GM12878 (cell line): ENCODE results near the gene PIK3C2B. TPM values are rescaled to one million over a fixed set of nuclear protein-coding genes. Genes with fewer than 3 reads are reported as not detected.

Source experiments
- ATAC-seq: fragments of 200-7000 bp; cut with Tn5 transposase; 3 replicates; pipeline ENCODE4 v1.9.1; 2020; ENCODE audit warnings: mild to moderate bottlenecking, moderate library complexity
- BruUV-seq: library from RNA; stranded (reverse); fragments of 400-500 nt; replicated peaks from 2 replicates; lab custom pipeline; 2021; lab: Mats Ljungman, UMichigan
- CTCF ChIA-PET: fragments of 300-600 bp; sonication (Branson Sonifier 250); formaldehyde crosslinking; extraction: SDS; loops from one replicate; lab custom pipeline; 2021; ENCODE audit warnings: inconsistent platforms; lab: Yijun Ruan, JAX
- POLR2A ChIA-PET: fragments of 350-600 bp; formaldehyde crosslinking; extraction: SDS; loops from one replicate; lab custom pipeline; 2021; ENCODE audit warnings: inconsistent platforms; lab: Charles Lee
- RAD21 ChIA-PET: fragments of 300-600 bp; sonication (Branson Sonifier 250); formaldehyde crosslinking; loops from one replicate; lab custom pipeline; 2023; ENCODE audit warnings: antibody characterized with exemption; ENCODE audit not compliant: unreplicated experiment; lab: Charles Lee
- SMC1A ChIA-PET: fragments of 300-600 bp; sonication (Branson Sonifier 250); formaldehyde crosslinking; loops from one replicate; lab custom pipeline; 2023; ENCODE audit not compliant: unreplicated experiment, uncharacterized antibody; lab: Charles Lee
- DNase-seq: peaks from one replicate; pipeline ENCODE4 v3.0.0-alpha.2; 2011; ENCODE audit warnings: low read depth, low spot score
- FAIRE-seq: peaks from 3 replicates; lab custom pipeline; 2011; peaks lifted over from hg19 to GRCh38; lab: Jason Lieb, UNC
- H2AFZ ChIP-seq: 2 replicates; pipeline ENCODE4 v1.6.0; 2011; ENCODE audit warnings: low read depth, low read length, control low read depth; ENCODE audit not compliant: control insufficient read depth
- H3K27ac ChIP-seq: 2 replicates; pipeline ENCODE4 v1.5.1; 2011; ENCODE audit warnings: control low read depth; ENCODE audit not compliant: control insufficient read depth, insufficient read depth
- H3K27me3 ChIP-seq, 2 experiments: replicated peaks in 1 of 2; 2 replicates each; pipeline versions ENCODE4 v1.6.0 to v1.6.1; 2011; ENCODE audit warnings: low read length in 1 of 2; ENCODE audit not compliant: control insufficient read depth in 2 of 2, insufficient read depth in 2 of 2
- H3K36me3 ChIP-seq, 2 experiments: 2 replicates each; pipeline ENCODE4 v1.5.1; 2011; ENCODE audit warnings: low read length in 1 of 2; ENCODE audit not compliant: control insufficient read depth in 2 of 2, insufficient read depth in 2 of 2
- H3K4me1 ChIP-seq: 2 replicates; pipeline ENCODE4 v1.6.1; 2011; ENCODE audit warnings: mild to moderate bottlenecking, low read length, moderate library complexity, mixed read lengths; ENCODE audit not compliant: control insufficient read depth, insufficient read depth
- H3K4me2 ChIP-seq: 2 replicates; pipeline ENCODE4 v1.6.0; 2011; ENCODE audit warnings: control low read depth; ENCODE audit not compliant: control insufficient read depth, insufficient read depth
- H3K4me3 ChIP-seq: fragments of 200-600 bp; sonication (generic); 2 replicates; pipeline ENCODE4 v1.5.1; 2016
- H3K79me2 ChIP-seq: 2 replicates; pipeline ENCODE4 v1.6.0; 2011; ENCODE audit warnings: low read length; ENCODE audit not compliant: control insufficient read depth, insufficient read depth
- H3K9ac ChIP-seq: 2 replicates; pipeline ENCODE4 v1.8.0; 2011; ENCODE audit warnings: low read length, control low read depth, mixed read lengths; ENCODE audit not compliant: control insufficient read depth, insufficient read depth
- H3K9me3 ChIP-seq: replicated peaks from 3 replicates; pipeline ENCODE4 v1.5.1; 2011; ENCODE audit warnings: mild to moderate bottlenecking, low read length; ENCODE audit not compliant: control insufficient read depth, insufficient read depth
- H4K20me1 ChIP-seq: 2 replicates; pipeline ENCODE4 v1.6.0; 2011; ENCODE audit not compliant: control insufficient read depth, insufficient read depth
- CHD1 ChIP-seq: IDR thresholded peaks from 2 replicates; pipeline ENCODE4 v1.6.1; 2012; ENCODE audit warnings: low read depth, low read length, improper control_type of control experiment
- CREB1 ChIP-seq: IDR thresholded peaks from 2 replicates; pipeline ENCODE4 v1.6.1; 2012; ENCODE audit warnings: low read depth, mild to moderate bottlenecking, inconsistent platforms
- ETV6 ChIP-seq, 2 experiments: fragments of 450-650 bp in 1 of 2; IDR thresholded peaks in 1 of 2; conservative IDR thresholded peaks in 1 of 2; 2 replicates each; pipeline ENCODE4 v1.6.1; 2014; ENCODE audit warnings: antibody characterized with exemption in 1 of 2, borderline replicate concordance in 1 of 2, low read depth in 1 of 2, mild to moderate bottlenecking in 1 of 2, moderate library complexity in 1 of 2
- KAT2A ChIP-seq: conservative IDR thresholded peaks from 2 replicates; pipeline ENCODE4 v1.6.1; 2011; ENCODE audit warnings: low read depth, low read length; ENCODE audit not compliant: control insufficient read depth
- RCOR1 ChIP-seq: conservative IDR thresholded peaks from 2 replicates; pipeline ENCODE4 v1.6.1; 2012; ENCODE audit warnings: low read depth, low read length, improper control_type of control experiment
- SMAD1 ChIP-seq: fragments of 450-650 bp; IDR thresholded peaks from 2 replicates; pipeline ENCODE4 v1.6.1; 2018; ENCODE audit warnings: mild to moderate bottlenecking, low read depth; ENCODE audit not compliant: partially characterized antibody
- TCF7 ChIP-seq: IDR thresholded peaks from 2 replicates; pipeline ENCODE4 v1.6.1; 2014; ENCODE audit warnings: antibody characterized with exemption, borderline replicate concordance
- WGBS: methylation state at CpG from one replicate; pipeline ENCODE4 v1.1.6; 2016; ENCODE audit warnings: low lambda C conversion rate; ENCODE audit not compliant: insufficient replicate concordance, insufficient coverage; ENCODE audit errors: missing lambda C conversion rate; 5-methylcytosine and 5-hydroxymethylcytosine counted together
- in situ Hi-C: fragments of 300-500 bp; cut with MboI; formaldehyde crosslinking; loops from 9 replicates; pipeline ENCODE4 v1.14.3; 2018; ENCODE audit warnings: mixed read lengths
- intact Hi-C: fragments of 100-400 bp; cut with micrococcal nuclease; formaldehyde crosslinking; loops from one replicate; pipeline ENCODE4 v1.14.2; 2022; ENCODE audit not compliant: unreplicated experiment
- polyA plus RNA-seq, 11 experiments: library from polyadenylated mRNA; depleted of rRNA in 4 of 11; unstranded in 6 of 11; stranded (reverse) in 5 of 11; fragments of >200 nt; fragmentation: Nextera tagmentation in 4 of 11; fragmentation: Illumina TruSeq in 1 of 11; extraction: Ambion mirVana in 4 of 11; extraction: Trizol in 1 of 11; gene quantifications; 1 replicate in 1 of 11; 2 replicates in 10 of 11; pipeline versions ENCODE4 v1.2.1 to v1.2.3, GENCODE V29; 2011 to 2016; ENCODE audit warnings: inconsistent platforms in 2 of 11, missing spikeins in 2 of 11, low read depth in 1 of 11
- total RNA-seq, 4 experiments: library from RNA; depleted of rRNA in 3 of 4; stranded (reverse); fragments of >200 nt in 3 of 4; fragmentation: Illumina TruSeq in 1 of 4; extraction: Trizol in 1 of 4; gene quantifications; 2 replicates each; pipeline versions ENCODE4 v1.2.1 to v1.2.3, GENCODE V29; 2013 to 2021
- TF ChIP-seq, protein P1 (sequence below): fragments of 450-650 bp; IDR thresholded peaks from 2 replicates; pipeline ENCODE4 v1.6.1; 2014; ENCODE audit warnings: mild to moderate bottlenecking
- TF ChIP-seq, protein P2 (sequence below): IDR thresholded peaks from 2 replicates; pipeline ENCODE4 v1.6.1; 2011; ENCODE audit warnings: mild to moderate bottlenecking, low read depth, low read length, moderate library complexity; ENCODE audit not compliant: insufficient replicate concordance

The PIK3C2B gene
- total and polyA plus RNA-seq, 10 of the 15 experiments (the other 5 are each of a cell fraction or from before 2014, with no cell fraction given): 2.2 to 38.1 (median 11.4) TPM

DNA sequence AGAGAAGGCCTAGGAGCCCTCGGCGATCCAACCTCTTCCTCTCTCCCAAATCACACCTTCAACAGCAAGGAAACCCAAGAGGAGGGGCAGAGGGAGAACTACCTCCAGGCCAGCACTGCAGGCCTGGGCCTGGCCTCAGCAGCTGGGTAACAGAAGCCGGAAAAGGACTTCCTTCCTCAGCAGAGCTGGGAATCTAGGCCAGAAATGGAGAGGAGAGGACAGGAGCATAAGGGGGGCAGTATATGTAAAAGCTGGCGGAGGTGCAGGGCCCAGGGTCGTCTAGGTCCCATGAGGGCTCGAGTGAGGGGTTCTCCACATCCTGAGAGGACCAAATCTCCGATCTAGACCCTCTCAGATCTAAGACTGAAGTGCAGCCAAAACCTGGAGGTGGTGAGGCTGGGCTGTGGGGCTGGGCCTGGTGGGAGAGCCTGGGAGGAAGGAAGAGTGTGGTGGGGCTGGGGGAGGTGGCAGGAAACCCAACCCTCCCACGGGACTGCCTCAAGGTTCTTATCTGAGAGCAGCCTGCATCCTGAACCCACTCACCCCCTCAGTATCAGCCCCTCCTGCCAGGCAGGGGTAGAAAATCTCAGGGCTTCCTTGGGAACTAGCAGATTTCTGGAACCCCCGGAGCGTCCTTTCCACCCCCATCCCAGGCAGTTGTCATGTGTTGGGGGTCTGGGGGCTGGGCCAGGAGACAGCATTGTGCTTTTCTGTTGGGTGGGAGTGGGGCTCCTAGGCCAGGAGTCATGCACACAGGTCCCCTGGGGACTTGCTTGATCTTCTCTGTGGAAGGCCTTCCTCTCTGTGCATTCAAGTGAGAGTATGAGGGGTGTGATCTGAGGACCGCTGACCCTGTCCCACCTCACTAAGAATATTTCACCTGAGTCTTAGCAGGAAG is 33.0 kb downstream of the PIK3C2B start (continued):
- TF ChIP-seq RCOR1 (no peak), CHD1 (no peak), SMAD1 (no peak)

DNA sequence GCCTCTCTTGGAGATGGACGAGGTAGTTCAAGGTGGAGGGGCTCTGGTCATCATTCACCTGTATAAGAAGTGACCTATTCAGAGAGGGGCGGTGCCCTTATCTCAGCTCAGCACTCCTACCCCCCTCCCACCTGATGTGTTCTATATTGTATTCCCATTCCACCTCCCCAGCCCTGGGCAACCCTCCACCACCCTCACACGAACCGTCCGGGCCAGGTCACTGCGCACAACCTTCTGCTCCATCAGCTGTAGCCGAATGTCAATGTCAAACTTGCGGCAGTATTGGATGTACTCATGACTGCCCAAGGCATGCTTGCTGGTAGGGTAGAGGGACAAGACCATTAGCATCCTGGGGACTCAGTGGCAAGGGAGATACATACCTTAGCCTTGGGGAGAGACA is 34.3 kb downstream of the PIK3C2B start:
- Histone ChIP-seq H3K4me2 (no peak overlapping the region), H3K36me3 (peaks cover 8% of the 10 kb centered on the region in 2 experiments), H3K4me1 (peaks cover 41% of the 10 kb centered on the region), H3K27ac (no peak overlapping the region), H3K9ac (no peak overlapping the region), H3K4me3 (no peak overlapping the region), H3K9me3 (no peaks in the 10 kb centered on the region), H3K27me3 (no peaks in the 10 kb centered on the region), H3K79me2 (no peaks in the 10 kb centered on the region), H4K20me1 (no peaks in the 10 kb centered on the region), H2AFZ (no peak overlapping the region)
- POLR2A ChIA-PET: no interaction called here
- intact Hi-C loops (no loop called here), in situ Hi-C loops (no loop called here)
- SMC1A ChIA-PET: interaction anchor here (0.7 to 7.8 kb wide), 4 partner anchors 10 to 47 kb away, joined by 3 to 91 read pairs (median 4); partner anchors contain the start of gene PIK3C2B
- CTCF ChIA-PET: interaction anchor here (1.0 to 51.8 kb wide), 3 partner anchors 14 to 30 kb away, joined by 5 to 2021 read pairs (median 5); partner anchors contain the start of gene PIK3C2B
- ATAC-seq: no peak
- TF ChIP-seq ETV6 (conservative IDR thresholded peaks at IDR 0.05 in 1 of 2, IDR thresholded peaks at IDR 0.05 in 1 of 2; ENCODE audit: borderline replicate concordance in 1 of 2, low read depth in 1 of 2): no peak
- TF ChIP-seq, protein P1, sequence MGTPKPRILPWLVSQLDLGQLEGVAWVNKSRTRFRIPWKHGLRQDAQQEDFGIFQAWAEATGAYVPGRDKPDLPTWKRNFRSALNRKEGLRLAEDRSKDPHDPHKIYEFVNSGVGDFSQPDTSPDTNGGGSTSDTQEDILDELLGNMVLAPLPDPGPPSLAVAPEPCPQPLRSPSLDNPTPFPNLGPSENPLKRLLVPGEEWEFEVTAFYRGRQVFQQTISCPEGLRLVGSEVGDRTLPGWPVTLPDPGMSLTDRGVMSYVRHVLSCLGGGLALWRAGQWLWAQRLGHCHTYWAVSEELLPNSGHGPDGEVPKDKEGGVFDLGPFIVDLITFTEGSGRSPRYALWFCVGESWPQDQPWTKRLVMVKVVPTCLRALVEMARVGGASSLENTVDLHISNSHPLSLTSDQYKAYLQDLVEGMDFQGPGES: no peak
- TF ChIP-seq, protein P2, sequence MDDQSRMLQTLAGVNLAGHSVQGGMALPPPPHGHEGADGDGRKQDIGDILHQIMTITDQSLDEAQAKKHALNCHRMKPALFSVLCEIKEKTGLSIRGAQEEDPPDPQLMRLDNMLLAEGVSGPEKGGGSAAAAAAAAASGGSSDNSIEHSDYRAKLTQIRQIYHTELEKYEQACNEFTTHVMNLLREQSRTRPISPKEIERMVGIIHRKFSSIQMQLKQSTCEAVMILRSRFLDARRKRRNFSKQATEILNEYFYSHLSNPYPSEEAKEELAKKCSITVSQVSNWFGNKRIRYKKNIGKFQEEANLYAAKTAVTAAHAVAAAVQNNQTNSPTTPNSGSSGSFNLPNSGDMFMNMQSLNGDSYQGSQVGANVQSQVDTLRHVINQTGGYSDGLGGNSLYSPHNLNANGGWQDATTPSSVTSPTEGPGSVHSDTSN: no peak
- TF ChIP-seq TCF7: no peak
- TF ChIP-seq KAT2A: no peak
- no peak for TF ChIP-seq CREB1
- DNase-seq: no peak
- 97% methylated on average over 8 of the region's 8 CpGs for WGBS
- BruUV-seq: no TSS peak
- RAD21 ChIA-PET: interaction anchor here (2.8 kb wide), 1 partner anchor 14 kb away, joined by 10 read pairs; no protein-coding TSS in a partner anchor
- no peak for FAIRE-seq
